NCI-H187 (cell line): Measurements from ENCODE around the gene POLRMT.
A peak's percentile ranks its signal among the peaks of the same experiment; 100 is the strongest.
"Not testable (repeated sequence)": the region's sequence is repeated elsewhere in the genome, so short reads cannot be mapped to it uniquely, and the experiment has no call there.

Experiments used
- DNase-seq, 2 experiments: peaks; one replicate each; lab custom pipeline; 2025; lab: John Stamatoyannopoulos, UW

POLRMT gene

GRCh38 chr19:647566-648284, 14.4 kb upstream of the POLRMT start:
- DNase-seq: no peak

- DNase-seq: no peak
Observed at GRCh38 chr19:646779-647565, 13.6 kb upstream of the POLRMT start.

GRCh38 chr19:645912-646778, 12.8 kb upstream of the POLRMT start:
- no peak for DNase-seq

GRCh38 chr19:644789-645188, 11.5 kb upstream of the POLRMT start:
- no peak for DNase-seq

GRCh38 chr19:644363-644762, 11.0 kb upstream of the POLRMT start:
- no peak for DNase-seq

GRCh38 chr19:643736-644135, 10.4 kb upstream of the POLRMT start:
- no peak for DNase-seq

- DNase-seq: no peak
Observed at GRCh38 chr19:642767-643727, 9.7 kb upstream of the POLRMT start.

- DNase-seq: no peak
Observed at GRCh38 chr19:641702-642101, 8.4 kb upstream of the POLRMT start.

GRCh38 chr19:640606-641189, 7.4 kb upstream of the POLRMT start:
- no peak for DNase-seq

- DNase-seq: no peak
Observed at GRCh38 chr19:640161-640558, 6.8 kb upstream of the POLRMT start.

- DNase-seq: peak; percentile 47 to 87
Observed at GRCh38 chr19:639253-640160, 6.2 kb upstream of the POLRMT start, which contains the start of gene FGF22. FGF22 (plus strand) TSS chr19:639879; CDS start chr19:639926, 47 bp downstream.

GRCh38 chr19:638906-639252, 5.5 kb upstream of the POLRMT start:
- no peak for DNase-seq

GRCh38 chr19:634975-635652, 1.8 kb upstream of the POLRMT start:
- no peak for DNase-seq

- no peak for DNase-seq
Observed at GRCh38 chr19:633786-634639, 676 bp upstream of the POLRMT start.

- DNase-seq: no peak
Observed at GRCh38 chr19:632579-633067, 714 bp downstream of the POLRMT start.

GRCh38 chr19:629961-630714, 3.2 kb downstream of the POLRMT start:
- DNase-seq: no peak

- not testable (repeated sequence) for DNase-seq
Observed at GRCh38 chr19:629515-629914, 3.8 kb downstream of the POLRMT start.
